ENCODE measurements around the gene WNT7B.
"Not testable (repeated sequence)": the region's sequence is repeated elsewhere in the genome, so short reads cannot be mapped to it uniquely, and the experiment has no call there.

The WNT7B gene

DNA sequence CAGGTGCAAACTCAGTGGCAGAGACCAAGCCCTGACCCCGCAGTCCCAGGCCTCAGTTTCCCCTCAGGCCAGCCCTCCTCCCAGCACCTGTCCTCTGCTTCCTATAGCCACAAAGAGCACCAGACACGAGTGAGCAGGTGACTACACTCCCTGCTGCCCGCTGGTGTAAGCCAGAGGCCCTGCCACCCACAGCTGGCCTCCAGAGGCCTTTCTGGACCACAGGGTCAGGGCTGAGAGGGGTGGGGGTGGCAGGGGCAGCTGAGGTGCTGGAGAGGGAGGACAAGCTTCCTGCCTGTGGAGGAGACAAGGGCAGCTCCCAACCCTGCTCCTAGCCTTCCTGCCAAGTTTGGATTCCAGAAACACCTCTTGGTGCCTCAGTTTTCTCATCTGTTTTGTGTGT, 31.3 kb upstream of the WNT7B start:
- FAIRE-seq, result no peak

DNA sequence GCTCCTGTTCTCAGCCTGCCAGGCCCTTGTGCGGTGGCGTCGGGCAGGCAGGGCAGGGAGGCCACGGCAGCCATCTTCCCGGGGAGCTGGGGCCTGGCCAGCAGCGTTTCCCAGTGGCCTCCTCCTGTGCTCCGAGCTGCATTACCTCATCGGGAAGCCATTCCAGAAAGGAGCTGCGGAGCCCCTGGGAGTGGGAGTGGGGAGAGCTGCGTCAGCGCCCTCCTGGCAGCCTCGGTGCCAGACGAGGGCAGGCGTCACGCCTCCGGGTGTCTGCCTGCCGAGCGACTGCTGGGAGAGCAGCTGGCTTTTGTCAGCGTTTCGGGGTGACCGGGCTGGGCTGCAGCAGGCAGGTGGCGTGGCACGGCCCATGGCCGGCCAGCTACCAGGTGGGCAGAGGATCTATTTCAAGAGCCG, 30.9 kb upstream of the WNT7B start:
- FAIRE-seq, result no peak

DNA sequence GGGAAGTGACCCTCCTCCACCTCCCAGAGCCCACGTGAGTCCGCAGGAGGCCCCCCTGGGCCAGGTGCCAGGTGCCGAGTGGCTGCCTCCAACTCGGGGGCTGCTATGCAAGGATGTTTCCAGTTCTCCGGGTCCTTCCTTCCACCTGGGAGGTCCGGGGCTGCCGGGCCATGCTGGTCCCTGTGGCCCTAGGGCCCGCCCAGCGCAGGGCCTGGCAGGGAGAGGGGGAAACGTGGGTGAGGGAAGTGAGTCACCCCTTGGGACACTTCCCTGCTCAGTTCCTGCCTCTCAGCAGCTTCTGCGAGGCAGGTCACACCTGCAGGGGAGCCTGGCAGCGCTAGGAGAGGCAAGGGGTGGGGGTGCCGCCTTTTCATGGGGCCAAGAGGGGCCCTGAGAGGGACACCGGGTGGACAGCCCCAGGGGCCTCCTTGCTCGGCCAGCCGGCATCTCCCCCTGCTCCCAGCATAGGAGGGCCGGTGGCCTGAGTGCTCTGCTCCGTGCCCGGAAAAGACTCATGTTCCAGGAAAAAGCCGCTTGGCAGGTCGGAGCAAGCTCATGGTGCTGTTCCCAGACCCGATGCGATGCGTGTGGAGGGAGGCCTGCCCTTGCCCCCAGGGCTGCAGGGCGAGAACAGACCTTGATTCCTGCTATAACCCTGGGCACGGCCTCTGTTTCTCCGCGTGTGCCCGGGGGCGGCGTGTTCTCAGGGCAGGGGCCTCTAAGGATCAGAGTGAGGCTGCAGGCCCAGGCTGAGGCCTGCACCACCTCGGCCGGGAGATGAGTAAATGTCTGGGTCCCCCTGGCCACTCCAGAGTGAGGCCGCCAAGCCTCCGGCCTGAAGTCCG, 30.3 kb upstream of the WNT7B start:
- no peak for FAIRE-seq

DNA sequence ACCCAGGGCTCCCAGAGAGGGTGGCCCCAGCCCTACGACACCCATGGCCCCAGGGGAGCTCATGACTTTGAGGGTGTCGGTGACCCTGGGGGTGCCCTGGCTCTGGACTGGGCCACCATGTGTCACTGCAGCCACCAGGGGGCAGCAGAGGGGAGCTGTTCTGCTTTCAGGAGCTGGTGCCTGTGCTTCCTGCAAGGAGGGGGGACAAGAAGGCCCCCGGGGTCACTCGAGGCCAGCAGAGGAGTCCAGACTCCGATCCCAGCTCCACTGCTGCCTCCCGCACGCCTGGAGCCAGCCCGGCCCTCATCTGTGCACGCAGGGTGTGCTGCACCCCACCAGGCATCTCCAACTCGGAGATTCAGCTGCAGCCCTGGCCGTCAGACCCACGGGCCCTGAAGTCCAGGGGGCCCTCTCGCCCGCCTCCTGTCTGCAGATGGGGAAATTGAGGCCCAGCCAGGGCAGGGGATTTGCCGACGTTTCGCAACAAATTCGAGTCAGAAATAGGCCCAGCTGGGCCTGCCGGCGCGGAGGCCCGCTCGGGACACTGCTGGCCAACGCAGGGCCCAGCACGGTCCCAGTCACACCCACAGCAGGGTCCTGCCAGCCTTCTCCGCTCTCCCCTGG, 29.5 kb upstream of the WNT7B start:
- no peak for FAIRE-seq

DNA sequence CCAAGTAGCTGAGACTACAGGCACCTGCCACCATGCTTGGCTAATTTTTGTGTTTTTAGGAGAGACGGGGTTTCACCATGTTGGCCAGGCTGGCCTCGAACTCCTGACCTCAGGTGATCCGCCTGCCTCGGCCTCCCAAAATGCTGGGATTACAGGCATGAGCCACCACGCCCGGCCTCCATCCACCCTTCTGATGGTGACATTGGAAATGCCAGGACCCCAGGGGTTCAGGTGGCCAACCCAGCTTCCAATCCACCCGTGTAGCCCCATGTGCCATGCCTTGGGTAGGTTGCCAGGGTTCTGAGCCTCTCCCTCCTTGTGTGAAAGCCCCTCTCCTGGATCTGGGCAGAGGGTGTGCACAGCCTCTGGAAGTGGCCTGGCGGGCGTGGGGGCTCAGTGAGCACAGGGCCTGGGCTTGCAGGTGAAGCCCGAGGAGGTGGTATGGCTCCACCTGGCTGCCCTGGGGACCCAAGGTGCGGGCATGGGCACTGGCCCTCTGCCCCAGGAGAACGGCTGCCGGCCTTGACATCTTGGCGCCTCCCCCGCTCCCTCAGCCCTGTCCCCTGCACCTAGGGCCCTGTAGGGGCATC, 28.2 kb upstream of the WNT7B start:
- not testable (repeated sequence) for FAIRE-seq

DNA sequence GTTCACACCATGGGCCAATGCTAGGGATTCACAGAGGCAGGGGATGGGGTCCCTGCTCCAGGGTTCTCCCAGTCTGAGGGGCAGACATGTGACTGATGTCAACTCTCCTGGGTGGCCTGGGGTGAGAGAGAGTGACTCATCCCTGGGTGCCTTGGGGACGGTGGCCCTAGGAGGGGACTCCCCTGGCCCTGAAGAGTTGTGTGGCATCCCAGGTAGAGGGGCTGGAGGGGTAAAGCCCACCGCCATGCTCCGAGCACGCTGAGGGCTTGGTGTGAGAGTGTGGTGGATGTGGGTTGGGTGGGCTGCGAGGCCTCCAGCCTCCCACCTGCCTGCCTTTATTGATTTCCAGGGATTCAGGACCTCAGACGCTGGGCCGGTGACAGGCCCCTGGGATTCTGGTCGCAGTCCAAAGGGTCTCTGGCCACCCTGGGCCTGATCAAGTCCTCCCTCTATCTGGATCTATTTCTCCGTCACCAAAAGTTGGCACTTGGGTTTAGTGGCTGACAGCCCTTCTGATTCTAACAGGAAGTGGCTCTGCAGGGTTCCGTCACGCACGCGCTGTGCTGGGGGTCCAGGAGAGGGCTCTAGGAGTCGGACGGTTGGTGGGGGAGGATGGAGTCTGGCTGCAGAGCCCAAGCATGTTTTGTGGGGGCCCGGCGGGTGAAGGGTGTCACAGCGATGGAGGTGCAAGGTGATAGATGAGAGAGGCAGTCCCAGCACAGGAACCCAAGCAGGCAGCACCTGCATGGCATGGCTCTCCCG, 27.3 kb upstream of the WNT7B start:
- FAIRE-seq, result no peak

DNA sequence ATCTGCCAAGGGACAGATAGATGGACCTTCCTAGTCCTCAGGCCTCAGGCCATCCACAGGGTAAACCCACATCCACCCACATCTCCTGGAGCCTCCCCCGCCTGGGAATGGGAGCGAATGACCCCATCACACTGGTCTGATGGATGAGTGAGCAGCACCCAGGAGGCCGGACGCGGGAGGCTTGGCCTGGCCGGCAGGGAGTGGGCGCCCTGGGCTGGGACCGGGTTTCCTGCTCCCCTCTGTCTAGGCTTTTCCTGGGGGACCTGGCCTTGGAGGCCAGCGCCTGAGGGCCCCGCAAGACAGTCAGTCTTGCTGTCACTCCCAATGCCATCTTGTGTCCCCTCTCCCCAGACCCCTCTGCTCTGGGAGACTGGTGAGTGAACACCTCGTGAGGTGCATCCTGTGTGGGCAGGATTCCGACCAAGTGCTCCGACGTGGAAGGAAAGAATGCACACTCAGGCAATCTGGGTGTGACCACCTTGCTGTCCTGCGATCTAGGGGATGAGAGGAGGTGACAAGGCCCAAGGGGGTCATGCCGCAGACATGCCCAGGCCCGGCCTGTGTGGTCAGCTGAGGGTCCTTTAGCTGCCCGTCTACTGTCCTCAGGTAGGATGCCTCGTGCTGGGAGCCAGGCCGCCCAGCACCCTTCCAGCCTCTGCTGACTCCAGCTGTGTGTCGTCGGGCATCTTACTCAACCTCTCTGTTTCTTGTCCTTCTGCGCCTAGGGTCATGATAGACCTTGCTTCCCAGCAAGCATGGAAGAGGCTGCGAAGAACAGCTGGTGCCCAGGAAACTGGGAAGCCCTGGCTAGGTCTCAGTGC, 26.5 kb upstream of the WNT7B start:
- FAIRE-seq, result no peak

DNA sequence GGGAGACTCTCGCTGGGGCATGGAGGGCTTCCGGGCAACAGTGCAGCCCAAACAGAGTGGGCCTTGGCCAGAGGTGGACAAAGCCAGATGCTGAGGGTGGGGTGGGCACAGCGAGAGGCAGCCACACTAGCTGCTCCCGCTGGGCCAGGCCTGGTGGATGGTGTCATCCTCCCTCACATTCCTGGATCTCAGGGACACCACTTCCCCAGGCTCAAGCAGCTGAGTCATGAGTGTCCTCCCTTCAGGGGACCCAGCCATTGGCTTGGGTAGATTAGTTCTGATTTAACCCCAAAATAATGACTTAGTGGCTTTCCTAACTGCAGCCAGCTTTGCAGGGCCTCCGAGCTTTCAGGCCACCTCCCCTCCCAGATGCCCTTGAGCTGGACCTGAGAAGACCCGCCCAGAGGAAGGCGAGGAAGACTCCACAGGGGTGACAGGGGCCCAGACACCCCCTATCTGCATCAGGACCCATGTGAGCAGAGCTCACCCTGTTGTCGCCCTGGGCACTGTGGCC, 25.9 kb upstream of the WNT7B start:
- no peak for FAIRE-seq

DNA sequence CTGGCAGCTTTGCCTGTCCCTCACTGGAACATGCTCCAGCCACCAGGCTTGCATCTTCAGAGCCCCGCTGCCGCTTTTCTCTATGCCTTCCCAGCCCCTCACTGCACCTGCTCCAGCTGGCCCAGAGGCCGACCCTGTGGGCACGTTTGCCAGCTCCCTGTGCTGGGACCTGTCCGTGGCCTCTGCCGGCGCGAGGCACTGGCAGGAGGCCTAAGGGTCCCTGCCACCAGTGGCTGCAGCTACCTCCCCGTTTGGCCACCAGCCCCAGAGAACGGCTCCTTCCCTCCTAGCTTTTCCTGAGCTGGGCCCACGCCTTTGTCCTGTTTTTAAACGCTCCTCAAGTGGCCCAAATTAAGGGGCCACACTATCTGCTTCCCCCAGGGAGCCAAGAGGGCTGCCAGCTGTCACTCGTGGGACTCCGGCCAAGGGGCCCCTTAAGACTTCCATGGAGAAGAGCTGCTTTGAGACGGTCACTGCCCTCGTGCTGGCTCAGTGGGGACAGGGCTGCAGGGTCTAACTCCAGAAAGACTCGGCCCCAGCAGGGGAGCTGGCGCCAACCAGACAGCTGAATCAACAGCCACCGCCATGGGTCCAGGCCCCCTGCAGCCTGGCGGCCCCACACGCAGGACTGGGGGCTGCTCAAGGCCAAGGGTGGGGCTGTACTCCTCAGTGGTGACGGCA, 24.6 kb upstream of the WNT7B start:
- FAIRE-seq, result no peak

DNA sequence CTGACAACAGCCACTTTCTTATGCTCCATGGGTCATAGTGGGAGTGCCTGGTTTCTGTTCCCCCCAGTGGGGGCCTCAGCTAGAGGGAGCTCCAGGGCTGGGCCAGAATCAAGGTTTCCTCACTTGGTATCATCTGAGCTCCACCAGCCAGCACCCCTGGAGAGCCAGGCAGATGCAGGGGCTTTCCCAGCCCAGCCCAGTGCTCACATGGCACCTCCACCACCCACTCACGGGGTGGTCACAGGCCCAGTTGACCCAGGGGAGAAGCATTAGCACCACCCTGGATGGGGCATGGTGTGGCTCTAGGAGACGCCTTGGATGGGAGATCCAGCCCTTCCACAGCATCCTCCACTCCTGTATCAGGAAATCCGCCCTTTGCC, 24.1 kb upstream of the WNT7B start:
- no peak for FAIRE-seq

DNA sequence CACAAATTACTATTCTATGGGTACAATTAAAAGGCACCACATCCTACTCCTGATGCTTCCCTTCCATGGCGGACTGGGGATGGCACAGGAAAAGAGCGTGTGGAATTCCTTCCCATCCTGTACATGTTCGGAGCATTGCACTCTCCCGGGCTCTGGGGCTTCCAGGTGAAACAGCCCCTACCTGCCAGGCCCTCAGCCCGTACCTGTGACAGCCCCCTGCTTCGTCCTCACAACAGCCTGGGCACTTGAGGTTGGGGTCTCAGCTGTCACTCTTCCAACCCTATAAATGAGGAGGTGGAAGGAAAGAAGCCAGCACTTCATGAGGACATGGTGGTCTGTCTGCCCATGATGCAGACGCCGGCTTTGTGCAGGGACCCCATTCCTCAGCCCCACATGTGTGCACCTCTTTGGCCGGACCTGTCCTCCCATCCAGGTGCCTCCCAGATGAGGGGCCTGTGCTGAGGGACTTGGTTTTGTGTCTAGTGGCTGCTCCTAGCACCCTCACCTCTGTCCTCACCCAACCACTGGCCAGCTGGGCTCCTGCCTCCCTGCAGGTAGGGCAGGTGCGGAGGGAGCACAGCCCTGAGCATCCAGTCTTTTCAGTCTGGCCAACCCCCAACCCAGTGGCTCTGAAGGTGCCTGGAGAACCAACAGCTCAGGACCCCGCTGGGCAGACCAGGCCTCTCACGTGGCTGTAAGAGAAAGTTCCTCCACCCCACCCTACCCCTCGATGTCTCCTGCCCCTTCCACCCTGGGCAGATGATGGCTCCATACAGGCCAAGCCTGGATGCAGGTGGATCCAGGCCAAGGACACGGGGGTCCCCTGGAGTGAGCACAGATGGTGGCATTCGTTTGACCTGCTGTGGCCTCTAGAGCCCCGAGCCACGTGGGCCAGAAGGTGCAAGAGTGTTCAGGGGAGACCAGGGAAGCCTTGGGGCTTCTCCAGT, 23.4 kb upstream of the WNT7B start:
- no peak for FAIRE-seq

DNA sequence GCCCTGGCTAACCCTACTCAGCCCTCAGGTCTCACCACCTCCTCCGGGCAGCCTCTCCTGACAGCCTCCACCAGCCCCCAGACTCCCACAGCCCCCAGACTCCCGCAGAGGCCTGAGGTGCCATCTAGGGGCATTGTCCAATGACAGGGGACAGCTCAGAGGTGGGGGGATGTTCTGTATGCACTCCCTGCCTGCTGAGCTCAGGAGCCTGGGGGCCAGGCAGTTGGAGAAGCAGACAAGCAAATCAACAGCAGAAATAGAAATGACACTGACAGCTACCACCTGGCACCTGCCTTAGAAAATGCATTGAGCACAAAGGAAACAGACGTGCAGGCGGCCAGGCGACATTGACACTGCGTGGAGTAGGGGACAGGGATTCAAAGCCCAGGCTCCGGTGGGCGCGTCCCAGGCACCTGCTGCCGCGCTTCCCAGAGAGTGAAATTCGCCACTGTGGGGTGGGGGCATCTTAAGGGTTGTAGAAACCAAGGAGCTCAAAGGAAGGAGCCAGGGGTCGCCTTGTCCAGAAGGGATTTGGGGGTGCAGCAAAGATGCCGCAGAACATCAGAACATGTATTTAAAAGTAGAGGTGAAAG, 22.5 kb upstream of the WNT7B start:
- FAIRE-seq, result no peak

DNA sequence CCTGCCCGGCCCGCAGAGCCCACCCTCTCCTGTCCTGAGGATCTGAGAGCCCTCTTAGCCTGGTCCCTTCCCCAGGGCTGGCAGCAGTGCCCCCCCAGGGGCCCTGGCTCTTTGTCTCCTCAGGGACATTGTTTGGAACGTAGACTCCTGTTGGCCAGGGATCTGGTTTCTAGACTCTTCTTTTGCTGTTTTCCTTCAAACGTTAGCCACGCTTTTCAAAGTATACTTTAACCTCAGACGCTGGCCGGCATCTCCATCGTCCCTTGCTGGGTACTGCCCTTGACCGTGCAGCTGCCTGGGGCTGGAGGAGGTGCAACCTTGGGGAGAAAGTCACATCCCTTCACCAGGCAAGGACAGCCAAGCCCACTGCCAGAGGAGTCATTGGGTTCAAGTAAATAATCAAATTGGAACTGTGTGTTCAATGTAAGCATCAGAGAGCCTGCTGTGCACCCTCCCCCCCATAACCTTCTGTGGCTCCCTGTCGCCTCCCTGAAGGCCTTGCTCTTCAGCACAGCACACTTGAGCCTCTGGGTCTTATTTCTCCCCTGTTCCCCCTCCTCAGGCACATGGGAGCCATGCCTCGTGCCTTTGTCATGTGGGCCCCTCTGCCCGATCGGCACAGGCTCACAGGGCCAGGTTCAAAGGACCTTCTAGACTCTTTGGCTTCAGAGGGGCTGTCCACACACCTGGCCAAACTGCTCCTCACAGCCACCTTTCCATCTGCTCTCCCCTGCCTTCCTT, 21.8 kb upstream of the WNT7B start:
- no peak for FAIRE-seq

DNA sequence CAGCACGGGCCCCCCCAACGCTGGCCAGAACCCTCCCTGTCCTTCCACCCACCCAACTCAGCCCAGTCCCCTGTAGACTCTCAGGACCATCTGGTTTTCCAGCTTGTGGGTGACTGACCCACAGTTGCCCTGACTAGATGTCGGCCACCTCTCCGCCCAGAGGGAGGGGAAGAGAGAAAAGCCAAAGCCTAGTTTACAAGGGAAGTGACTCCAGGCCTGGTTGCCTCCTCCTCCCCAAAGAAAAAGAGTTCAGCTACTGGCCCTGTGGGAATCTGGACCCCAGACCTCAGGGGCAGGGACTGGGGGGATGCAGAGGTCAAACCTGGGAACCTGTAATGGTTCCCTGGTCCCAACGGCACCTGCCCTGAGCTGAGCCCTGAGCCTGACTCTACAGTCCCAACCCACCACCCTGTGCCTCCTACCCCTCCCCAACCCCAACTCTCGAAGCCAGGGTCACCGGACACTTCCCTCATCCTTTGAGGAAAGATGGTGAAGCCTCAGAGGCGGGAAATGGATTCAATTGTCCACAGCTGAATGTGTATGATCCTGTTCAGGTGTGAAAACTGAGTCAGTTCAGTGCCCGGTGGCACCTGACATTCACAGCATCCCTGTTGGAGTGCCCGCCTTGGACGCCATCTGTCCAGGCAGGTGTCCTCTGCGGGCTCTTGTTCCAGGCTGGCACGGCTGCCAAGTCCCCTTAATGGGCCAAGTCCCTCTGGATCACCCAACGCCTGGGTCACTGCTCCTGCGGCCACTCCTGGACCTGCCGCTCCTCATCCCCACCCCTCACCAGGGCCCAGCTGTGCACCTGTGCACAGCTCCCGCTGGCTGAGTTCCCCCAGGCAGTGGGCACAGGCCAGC, 21.0 kb upstream of the WNT7B start:
- FAIRE-seq, result no peak

DNA sequence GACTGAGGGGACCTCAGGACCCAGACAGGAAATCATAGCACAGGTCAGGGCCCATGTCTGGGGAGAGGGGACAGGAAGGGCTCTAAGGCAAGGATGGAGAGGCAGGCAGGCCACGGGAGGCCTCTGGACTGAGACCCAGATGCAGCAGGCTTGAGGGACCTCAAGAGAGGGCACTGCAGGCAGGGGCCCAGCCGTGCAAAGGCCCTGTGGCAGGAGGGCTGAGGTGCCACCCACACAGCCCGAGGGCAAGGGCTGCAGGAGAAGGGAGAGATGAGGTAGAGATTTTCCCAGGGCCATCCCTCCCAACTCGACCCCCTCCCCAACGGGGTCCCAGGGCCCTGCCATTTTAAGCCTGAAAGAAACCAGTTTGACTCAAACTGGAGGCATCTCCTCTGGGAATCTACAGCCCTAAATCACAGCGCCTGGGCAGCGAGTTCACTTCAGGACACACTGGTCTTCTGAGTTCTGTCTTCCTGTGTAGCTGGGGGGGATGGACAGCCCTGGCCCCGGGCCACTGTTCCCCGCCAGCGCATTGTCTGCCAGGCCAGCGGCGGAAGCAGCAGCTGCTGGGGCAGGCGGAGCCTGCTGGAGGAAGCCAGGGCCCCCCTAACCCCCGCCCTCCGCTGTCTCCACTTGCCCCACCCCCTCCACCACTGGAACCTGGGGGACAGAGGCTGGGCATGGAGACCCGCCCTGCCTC, 20.3 kb upstream of the WNT7B start:
- no peak for FAIRE-seq

DNA sequence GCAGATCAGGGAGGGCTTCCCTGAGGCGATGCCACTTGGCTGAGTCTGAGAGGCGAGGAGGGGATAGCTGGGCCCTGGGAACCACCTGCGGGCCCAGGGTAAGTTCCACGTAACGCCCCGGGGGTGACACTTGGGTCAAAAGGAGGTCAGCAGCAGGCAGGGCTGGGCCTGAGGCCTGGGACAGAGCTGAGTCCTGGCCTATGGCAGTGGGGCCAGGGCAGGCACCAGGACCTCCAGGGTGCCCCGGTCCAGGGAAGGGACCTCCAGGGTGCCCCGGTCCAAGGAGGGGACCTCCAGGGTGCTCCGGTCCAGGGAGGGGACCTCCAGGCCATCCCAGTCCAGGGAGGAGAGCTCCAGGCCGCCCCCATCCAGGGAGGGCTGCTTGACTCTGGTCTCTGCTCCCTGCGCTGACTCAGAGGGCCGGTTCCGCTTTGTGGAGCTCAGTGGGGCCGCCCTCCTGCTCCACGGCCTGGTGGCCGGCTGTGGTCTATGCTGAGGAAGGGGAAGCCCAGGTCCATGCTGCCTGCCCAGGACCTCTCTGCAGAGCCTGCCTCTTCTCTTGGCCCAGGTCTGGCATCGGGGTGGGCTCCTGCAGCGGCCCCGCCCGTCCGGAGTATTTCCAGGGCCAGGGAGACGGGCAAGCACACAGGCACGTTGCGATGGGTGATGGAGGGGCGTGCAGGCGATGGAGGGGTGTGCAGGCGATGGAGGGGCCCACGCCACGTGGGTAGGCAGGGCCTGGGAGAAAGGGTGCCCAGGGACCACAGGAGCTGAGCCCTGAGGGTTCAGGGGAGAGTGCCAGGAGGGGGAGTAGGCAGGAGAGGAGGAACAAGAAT, 19.5 kb upstream of the WNT7B start:
- FAIRE-seq, result no peak

All from endometrium (tissue), 2 donors.